H1 (cell line): ENCODE measurements around the gene SCCPDH.

ENCODE experiments used
- BRCA1 ChIP-seq: IDR thresholded peaks from 2 replicates; pipeline ENCODE4 v1.6.1; 2012; ENCODE audit warnings: low read depth, low read length, improper control_type of control experiment
- EZH2 ChIP-seq: fragments of 200-600 bp; sonication (generic); IDR thresholded peaks from 2 replicates; pipeline ENCODE4 v1.7.1; 2012; ENCODE audit warnings: low read depth, mild to moderate bottlenecking, moderate library complexity, low read length, inconsistent platforms; ENCODE audit not compliant: severe bottlenecking
- POLR2A ChIP-seq, 2 experiments: IDR thresholded peaks; 1 replicate in 1 of 2; 2 replicates in 1 of 2; pipeline ENCODE4 v1.6.1; 2011; ENCODE audit warnings: low read depth in 2 of 2, low read length in 2 of 2, mild to moderate bottlenecking in 2 of 2; ENCODE audit errors: control extremely low read depth in 1 of 2
- TF ChIP-seq, protein P1 (sequence below), 3 experiments: IDR thresholded peaks; 1 replicate in 2 of 3; 2 replicates in 1 of 3; pipeline versions ENCODE4 v1.5.1 to v1.6.1; 2011; ENCODE audit warnings: low read length in 3 of 3, mild to moderate bottlenecking in 3 of 3, inconsistent platforms in 2 of 3, low read depth in 1 of 3, moderate library complexity in 1 of 3; ENCODE audit not compliant: insufficient read depth in 1 of 3; ENCODE audit errors: control extremely low read depth in 1 of 3

DNA sequence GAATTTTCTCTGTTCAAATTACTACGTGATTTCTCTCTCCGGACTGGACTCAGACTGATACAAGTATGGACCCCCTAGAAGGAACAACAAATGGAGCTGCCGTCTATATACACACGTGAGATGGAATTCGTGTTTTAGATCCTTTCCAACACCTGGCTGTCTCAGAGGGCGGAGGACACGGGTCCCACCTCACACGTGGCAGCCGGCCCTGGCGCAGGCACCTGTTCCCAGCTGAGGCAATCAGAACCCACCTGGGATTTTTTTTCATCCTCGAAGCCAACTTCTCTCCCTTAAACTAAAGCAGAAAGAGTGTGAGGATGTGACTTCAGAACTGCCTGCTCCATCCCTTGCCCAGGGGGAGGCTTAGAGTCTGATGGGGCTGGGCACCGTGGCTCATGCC is 34.1 kb upstream of the SCCPDH start:
- no peak for TF ChIP-seq POLR2A (IDR thresholded peaks at IDR 0.05; ENCODE audit: control extremely low read depth in 1 of 2, low read depth in 2 of 2, low read length in 2 of 2)
- TF ChIP-seq, protein P1, sequence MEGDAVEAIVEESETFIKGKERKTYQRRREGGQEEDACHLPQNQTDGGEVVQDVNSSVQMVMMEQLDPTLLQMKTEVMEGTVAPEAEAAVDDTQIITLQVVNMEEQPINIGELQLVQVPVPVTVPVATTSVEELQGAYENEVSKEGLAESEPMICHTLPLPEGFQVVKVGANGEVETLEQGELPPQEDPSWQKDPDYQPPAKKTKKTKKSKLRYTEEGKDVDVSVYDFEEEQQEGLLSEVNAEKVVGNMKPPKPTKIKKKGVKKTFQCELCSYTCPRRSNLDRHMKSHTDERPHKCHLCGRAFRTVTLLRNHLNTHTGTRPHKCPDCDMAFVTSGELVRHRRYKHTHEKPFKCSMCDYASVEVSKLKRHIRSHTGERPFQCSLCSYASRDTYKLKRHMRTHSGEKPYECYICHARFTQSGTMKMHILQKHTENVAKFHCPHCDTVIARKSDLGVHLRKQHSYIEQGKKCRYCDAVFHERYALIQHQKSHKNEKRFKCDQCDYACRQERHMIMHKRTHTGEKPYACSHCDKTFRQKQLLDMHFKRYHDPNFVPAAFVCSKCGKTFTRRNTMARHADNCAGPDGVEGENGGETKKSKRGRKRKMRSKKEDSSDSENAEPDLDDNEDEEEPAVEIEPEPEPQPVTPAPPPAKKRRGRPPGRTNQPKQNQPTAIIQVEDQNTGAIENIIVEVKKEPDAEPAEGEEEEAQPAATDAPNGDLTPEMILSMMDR (IDR thresholded peaks at IDR 0.05; ENCODE audit: control extremely low read depth in 1 of 3, insufficient read depth in 1 of 3, low read depth in 1 of 3, low read length in 3 of 3) = no peak
- TF ChIP-seq EZH2 = no peak
- TF ChIP-seq BRCA1 = no peak
